Astrocyte of the spinal cord (primary cell): Measurements from ENCODE around the gene DUOXA1.
"Not testable (repeated sequence)": the region's sequence is repeated elsewhere in the genome, so short reads cannot be mapped to it uniquely, and the experiment has no call there.

ENCODE experiments used
- DNase-seq: peaks from one replicate; pipeline ENCODE4 v3.0.0; 2011; ENCODE audit warnings: low read depth, low spot score
- H3K4me3 ChIP-seq: 2 replicates; pipeline ENCODE4 v1.5.1; 2011; ENCODE audit warnings: low read depth, mild to moderate bottlenecking, low read length, moderate library complexity
- CTCF ChIP-seq: IDR thresholded peaks from 2 replicates; pipeline ENCODE4 v1.5.1; 2012; ENCODE audit warnings: low read depth, mild to moderate bottlenecking, low read length, inconsistent platforms
- in situ Hi-C: cut with HindIII; loops from 2 replicates; pipeline ENCODE4 v1.10.0; 2017; ENCODE audit warnings: low sequenced_read_pairs

Gene DUOXA1

GRCh38 chr15:45111390-45112142 lies 18.1 kb downstream of the DUOXA1 start:
- in situ Hi-C loops = no loop called here
- no peak overlapping the region for H3K4me3 ChIP-seq

GRCh38 chr15:45110256-45110820 lies 19.3 kb downstream of the DUOXA1 start:
- H3K4me3 ChIP-seq = no peak overlapping the region
- in situ Hi-C loops = no loop called here
- DNase-seq = no peak
- peak; percentile 28 for TF ChIP-seq CTCF

More at GRCh38 chr15:45111390-45112142, 18.1 kb downstream of the DUOXA1 start:
- TF ChIP-seq CTCF = no peak
- DNase-seq = no peak

- no peak for TF ChIP-seq CTCF
- in situ Hi-C loops = no loop called here
- DNase-seq = no peak
- no peak overlapping the region for H3K4me3 ChIP-seq
Observed at GRCh38 chr15:45107941-45108630, 21.6 kb downstream of the DUOXA1 start.

- in situ Hi-C loops = no loop called here
- TF ChIP-seq CTCF = no peak
- no peak overlapping the region for H3K4me3 ChIP-seq
- no peak for DNase-seq
Observed at GRCh38 chr15:45106002-45106790, 23.5 kb downstream of the DUOXA1 start.

GRCh38 chr15:45105586-45105985 lies 24.1 kb downstream of the DUOXA1 start:
- no peak overlapping the region for H3K4me3 ChIP-seq
- in situ Hi-C loops = no loop called here
- DNase-seq = no peak
- TF ChIP-seq CTCF = no peak

- DNase-seq, in situ Hi-C loops, H3K4me3 ChIP-seq: not testable (repeated sequence)
Observed at GRCh38 chr15:45104170-45104569, 25.5 kb downstream of the DUOXA1 start.
